ENCODE results near the gene MLLT6. TPM values are rescaled to one million over a fixed set of nuclear protein-coding genes. Genes with fewer than 3 reads are reported as not detected.
"Not testable (repeated sequence)": the region's sequence is repeated elsewhere in the genome, so short reads cannot be mapped to it uniquely, and the experiment has no call there.

MLLT6 gene
- total RNA-seq, 1 donor from 2014 or later = 213 TPM

DNA sequence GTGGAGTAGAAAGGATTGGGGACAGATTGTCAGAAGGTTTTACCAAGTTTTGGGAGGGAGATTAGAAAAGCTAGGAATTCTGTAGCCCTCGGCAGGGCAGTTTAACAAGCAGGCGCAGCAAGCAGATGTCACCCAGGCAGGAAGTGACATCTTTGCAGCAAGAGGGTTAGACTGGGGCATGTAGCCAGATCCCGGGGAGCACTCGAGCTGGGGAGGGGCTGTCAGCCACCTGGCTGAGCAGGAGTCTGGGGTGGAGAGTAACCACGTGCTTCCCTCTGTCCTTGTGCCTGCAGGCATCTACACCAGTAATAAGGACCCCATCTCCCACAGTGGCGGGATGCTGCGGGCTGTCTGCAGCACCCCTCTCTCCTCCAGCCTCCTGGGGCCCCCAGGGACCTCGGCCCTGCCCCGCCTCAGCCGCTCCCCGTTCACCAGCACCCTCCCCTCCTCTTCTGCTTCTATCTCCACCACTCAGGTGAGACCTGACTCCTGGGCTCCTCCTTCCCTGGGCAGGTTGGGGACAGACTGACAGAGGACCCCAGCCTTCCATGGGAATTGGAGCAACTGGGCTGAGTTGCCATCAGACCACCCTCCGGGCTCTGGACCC, 12.2 kb downstream of the MLLT6 start:
- intact Hi-C loops (cut with micrococcal nuclease) = no loop called here

GRCh38 chr17:38719289-38719942, 14.3 kb downstream of the MLLT6 start:
- H3K36me3 Mint-ChIP-seq (ENCODE audit: low read depth) = peaks cover 74% of the 10 kb centered on the region
- H3K9me3 Mint-ChIP-seq = no peaks in the 10 kb centered on the region
- intact Hi-C loops (cut with micrococcal nuclease) = no loop called here
- H3K4me1 Mint-ChIP-seq (ENCODE audit: low read depth) = peaks cover 19% of the 10 kb centered on the region
- no peak overlapping the region for H3K27ac Mint-ChIP-seq
- no peak for DNase-seq (ENCODE audit: low spot score)
- H3K4me3 Mint-ChIP-seq (ENCODE audit: low read depth) = no peak overlapping the region
- no peaks in the 10 kb centered on the region for H3K27me3 Mint-ChIP-seq (ENCODE audit: low read depth)

More for the DNA sequence above, 12.2 kb downstream of the MLLT6 start:
- Mint-ChIP-seq H3K36me3 (ENCODE audit: low read depth) (peaks cover 77% of the 10 kb centered on the region), H3K9me3 (no peaks in the 10 kb centered on the region), H3K27ac (no peak overlapping the region), H3K27me3 (ENCODE audit: low read depth) (no peaks in the 10 kb centered on the region), H3K4me1 (ENCODE audit: low read depth) (peaks cover 21% of the 10 kb centered on the region), H3K4me3 (ENCODE audit: low read depth) (no peak overlapping the region)
- no peak for DNase-seq (ENCODE audit: low spot score)

DNA sequence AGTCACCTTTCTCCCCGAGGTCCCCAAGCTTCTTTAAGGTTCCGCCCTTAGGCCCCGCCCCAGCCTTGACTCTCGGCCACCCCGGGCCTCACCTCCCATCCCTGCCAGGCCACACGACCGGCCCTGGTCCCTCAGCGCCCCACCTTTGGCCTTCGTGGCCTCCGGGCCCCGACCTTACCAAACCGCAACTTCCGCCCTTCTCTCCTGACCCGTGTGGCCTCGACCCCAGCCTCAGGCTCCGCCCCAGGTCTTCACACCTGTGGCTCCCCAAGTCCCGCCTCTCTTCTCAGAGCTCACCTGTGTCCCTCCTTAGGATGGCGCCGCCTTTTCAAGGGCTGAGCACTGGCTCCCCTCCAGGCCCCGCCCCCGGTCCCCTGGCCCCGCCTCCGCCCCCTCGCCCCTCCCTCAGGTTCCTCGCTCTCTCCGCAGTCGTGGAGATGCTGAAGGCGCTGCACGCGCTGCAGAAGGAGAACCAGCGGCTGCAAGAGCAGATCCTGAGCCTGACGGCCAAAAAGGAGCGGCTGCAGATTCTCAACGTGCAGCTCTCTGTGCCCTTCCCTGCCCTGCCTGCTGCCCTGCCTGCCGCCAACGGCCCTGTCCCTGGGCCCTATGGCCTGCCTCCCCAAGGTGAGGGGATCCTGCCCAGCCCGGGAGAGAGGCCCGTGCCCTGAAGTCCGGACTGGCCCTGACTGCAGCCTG, 15.0 kb downstream of the MLLT6 start:
- intact Hi-C loops (cut with micrococcal nuclease) = loop anchor here (10.0 kb wide), 1 partner anchor 1315 kb away; the partner anchor contains the start of genes ACACA and TADA2A
- Mint-ChIP-seq H3K4me1 (ENCODE audit: low read depth) (peaks cover 14% of the 10 kb centered on the region), H3K36me3 (ENCODE audit: low read depth) (peaks cover 72% of the 10 kb centered on the region), H3K4me3 (ENCODE audit: low read depth) (no peak overlapping the region), H3K9me3 (no peaks in the 10 kb centered on the region), H3K27me3 (ENCODE audit: low read depth) (no peaks in the 10 kb centered on the region), H3K27ac (no peak overlapping the region)
- no peak for DNase-seq (ENCODE audit: low spot score)

GRCh38 chr17:38720941-38721340, 15.9 kb downstream of the MLLT6 start:
- Mint-ChIP-seq H3K4me3 (ENCODE audit: low read depth) (no peak overlapping the region), H3K9me3 (no peaks in the 10 kb centered on the region), H3K27ac (peak overlapping the region; percentile 47), H3K36me3 (ENCODE audit: low read depth) (peaks cover 68% of the 10 kb centered on the region), H3K4me1 (ENCODE audit: low read depth) (peaks cover 8% of the 10 kb centered on the region), H3K27me3 (ENCODE audit: low read depth) (no peaks in the 10 kb centered on the region)
- intact Hi-C loops (cut with micrococcal nuclease) = loop anchor here (10.0 kb wide), 1 partner anchor 1316 kb away; the partner anchor contains the start of genes ACACA and TADA2A
- no peak for DNase-seq (ENCODE audit: low spot score)

DNA sequence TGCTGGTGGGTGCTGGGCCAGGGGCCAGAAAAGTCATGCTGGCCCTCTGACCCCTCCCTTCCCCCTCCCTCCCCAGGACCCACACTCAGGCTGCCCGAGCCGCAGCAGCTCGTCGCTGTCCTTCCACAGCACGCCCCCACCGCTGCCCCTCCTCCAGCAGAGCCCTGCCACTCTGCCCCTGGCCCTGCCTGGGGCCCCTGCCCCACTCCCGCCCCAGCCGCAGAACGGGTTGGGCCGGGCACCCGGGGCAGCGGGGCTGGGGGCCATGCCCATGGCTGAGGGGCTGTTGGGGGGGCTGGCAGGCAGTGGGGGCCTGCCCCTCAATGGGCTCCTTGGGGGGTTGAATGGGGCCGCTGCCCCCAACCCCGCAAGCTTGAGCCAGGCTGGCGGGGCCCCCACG, 16.7 kb downstream of the MLLT6 start:
- H3K4me1 Mint-ChIP-seq (ENCODE audit: low read depth) = peaks cover 13% of the 10 kb centered on the region
- H3K36me3 Mint-ChIP-seq (ENCODE audit: low read depth) = peaks cover 65% of the 10 kb centered on the region
- H3K27ac Mint-ChIP-seq = no peak overlapping the region

GRCh38 chr17:38724337-38724988, 19.4 kb downstream of the MLLT6 start:
- H3K4me1 Mint-ChIP-seq (ENCODE audit: low read depth) = peaks cover 37% of the 10 kb centered on the region

More for the DNA sequence above, 16.7 kb downstream of the MLLT6 start:
- no peak for DNase-seq (ENCODE audit: low spot score)
- Mint-ChIP-seq H3K27me3 (ENCODE audit: low read depth) (no peaks in the 10 kb centered on the region), H3K9me3 (no peaks in the 10 kb centered on the region), H3K4me3 (ENCODE audit: low read depth) (no peak overlapping the region)
- intact Hi-C loops (cut with micrococcal nuclease) = loop anchor here (10.0 kb wide), 1 partner anchor 1317 kb away; the partner anchor contains the start of genes ACACA and TADA2A

DNA sequence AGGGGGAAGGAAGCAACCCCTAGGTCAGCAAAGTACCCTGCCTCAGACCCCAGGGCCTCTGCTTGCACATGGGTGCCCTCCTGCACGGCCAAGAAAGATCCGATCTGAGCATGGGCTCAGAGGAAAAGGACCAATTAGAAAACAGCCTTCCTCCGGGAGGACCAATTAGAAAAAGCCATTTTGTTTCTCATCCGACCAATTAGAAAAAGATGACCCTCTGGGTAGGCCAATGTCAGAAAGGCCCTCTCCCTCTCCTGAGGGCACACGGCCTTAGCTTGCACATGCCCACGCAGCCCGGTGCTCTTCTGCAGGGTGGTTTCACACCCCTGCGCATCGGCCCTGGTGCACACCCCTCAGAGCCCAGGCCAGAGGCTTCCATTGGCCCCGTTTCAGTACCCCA, 20.0 kb downstream of the MLLT6 start:
- peaks cover 53% of the 10 kb centered on the region for H3K36me3 Mint-ChIP-seq (ENCODE audit: low read depth)
- no peak overlapping the region for H3K4me3 Mint-ChIP-seq (ENCODE audit: low read depth)
- peaks cover 37% of the 10 kb centered on the region for H3K4me1 Mint-ChIP-seq (ENCODE audit: low read depth)
- no peaks in the 10 kb centered on the region for H3K9me3 Mint-ChIP-seq
- H3K27ac Mint-ChIP-seq = no peak overlapping the region
- intact Hi-C loops (cut with micrococcal nuclease) = loop anchor here (10.0 kb wide), 1 partner anchor 1320 kb away; the partner anchor contains the start of genes ACACA and TADA2A
- H3K27me3 Mint-ChIP-seq (ENCODE audit: low read depth) = no peaks in the 10 kb centered on the region
- DNase-seq (ENCODE audit: low spot score) = no peak

More at GRCh38 chr17:38724337-38724988, 19.4 kb downstream of the MLLT6 start:
- no peaks in the 10 kb centered on the region for H3K9me3 Mint-ChIP-seq
- peaks cover 56% of the 10 kb centered on the region for H3K36me3 Mint-ChIP-seq (ENCODE audit: low read depth)
- no peak for DNase-seq (ENCODE audit: low spot score)
- H3K27ac Mint-ChIP-seq = no peak overlapping the region
- no peaks in the 10 kb centered on the region for H3K27me3 Mint-ChIP-seq (ENCODE audit: low read depth)
- intact Hi-C loops (cut with micrococcal nuclease) = loop anchor here (10.0 kb wide), 1 partner anchor 1320 kb away; the partner anchor contains the start of genes ACACA and TADA2A
- no peak overlapping the region for H3K4me3 Mint-ChIP-seq (ENCODE audit: low read depth)

GRCh38 chr17:38726145-38726544, 21.1 kb downstream of the MLLT6 start:
- H3K27me3 Mint-ChIP-seq (ENCODE audit: low read depth); H3K4me3 Mint-ChIP-seq (ENCODE audit: low read depth); DNase-seq (ENCODE audit: low spot score); H3K9me3 Mint-ChIP-seq: not testable (repeated sequence)
- Mint-ChIP-seq H3K4me1 (ENCODE audit: low read depth) (peaks cover 42% of the 10 kb centered on the region), H3K27ac (peak overlapping the region; percentile 12), H3K36me3 (ENCODE audit: low read depth) (peaks cover 44% of the 10 kb centered on the region)
- intact Hi-C loops (cut with micrococcal nuclease) = loop anchor here (10.0 kb wide), 1 partner anchor 1321 kb away; the partner anchor contains the start of genes ACACA and TADA2A

DNA sequence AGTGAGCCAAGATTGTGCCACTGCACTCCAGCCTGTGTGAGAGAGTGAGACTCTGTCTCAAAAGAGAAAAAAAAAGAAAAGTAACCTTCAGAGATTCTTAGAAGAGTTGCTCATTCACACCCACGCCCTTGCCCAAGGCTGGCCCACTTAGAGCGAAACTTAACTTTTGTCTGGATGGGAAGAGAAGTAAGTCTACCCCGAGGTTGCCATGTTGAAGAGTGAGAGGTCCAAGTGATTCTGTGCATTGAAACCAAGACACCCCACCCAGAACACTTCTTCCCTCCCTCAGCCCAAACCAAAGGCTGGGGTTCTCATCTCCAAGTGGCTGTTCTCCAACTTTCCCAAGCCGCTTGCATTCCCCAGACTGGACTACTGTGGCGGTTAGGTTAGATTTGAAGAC, 22.7 kb downstream of the MLLT6 start:
- peak overlapping the region; percentile 78 for H3K4me3 Mint-ChIP-seq (ENCODE audit: low read depth)
- H3K4me1 Mint-ChIP-seq (ENCODE audit: low read depth) = peaks cover 52% of the 10 kb centered on the region
- intact Hi-C loops (cut with micrococcal nuclease) = loop anchor here (1.0 to 10.0 kb wide), 3 partner anchors 26 to 1323 kb away; partner anchors contain the start of genes ACACA and TADA2A
- peak overlapping the region; percentile 97 for H3K27ac Mint-ChIP-seq
- H3K9me3 Mint-ChIP-seq = no peaks in the 10 kb centered on the region
- H3K36me3 Mint-ChIP-seq (ENCODE audit: low read depth) = peaks cover 47% of the 10 kb centered on the region
- H3K27me3 Mint-ChIP-seq (ENCODE audit: low read depth) = no peaks in the 10 kb centered on the region
- DNase-seq (ENCODE audit: low spot score) = peak; percentile 39

- Mint-ChIP-seq H3K4me1 (ENCODE audit: low read depth) (peaks cover 57% of the 10 kb centered on the region), H3K9me3 (no peaks in the 10 kb centered on the region)
- intact Hi-C loops (cut with micrococcal nuclease) = loop anchor here (1.0 to 10.0 kb wide), 3 partner anchors 27 to 1324 kb away; partner anchors contain the start of genes ACACA and TADA2A
These were observed 23.3 kb downstream of the MLLT6 start for GRCh38 chr17:38728290-38728831.

DNA sequence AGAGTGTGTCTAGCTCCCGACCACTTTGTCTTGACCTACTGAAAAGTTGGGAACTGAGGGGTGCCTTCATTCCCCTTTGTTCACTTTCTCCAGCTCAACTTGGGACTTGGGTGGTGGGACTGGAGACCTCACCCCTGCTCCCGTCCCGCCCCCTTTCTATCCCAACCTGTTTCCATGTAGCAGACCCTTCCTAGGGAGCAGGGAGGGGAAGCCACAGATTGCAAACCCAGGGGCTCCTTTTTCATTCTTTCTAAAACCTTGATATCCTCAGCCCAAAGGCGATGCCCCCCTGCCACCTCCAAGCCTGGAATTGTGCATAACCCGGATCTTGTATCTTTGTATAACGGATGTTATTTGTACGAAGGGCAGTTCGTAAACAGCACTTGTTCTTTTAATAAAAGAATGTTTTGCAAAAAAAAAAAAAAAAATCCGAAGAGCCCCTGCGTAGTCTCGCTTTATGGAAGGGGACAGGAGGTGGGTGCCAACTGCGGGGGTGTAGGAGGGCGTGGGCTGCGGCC, 24.4 kb downstream of the MLLT6 start:
- peak overlapping the region; percentile 78 for H3K4me3 Mint-ChIP-seq (ENCODE audit: low read depth)
- H3K27me3 Mint-ChIP-seq (ENCODE audit: low read depth) = no peaks in the 10 kb centered on the region
- H3K4me1 Mint-ChIP-seq (ENCODE audit: low read depth) = peaks cover 68% of the 10 kb centered on the region
- H3K36me3 Mint-ChIP-seq (ENCODE audit: low read depth) = peaks cover 45% of the 10 kb centered on the region
- peak overlapping the region; percentile 50 for H3K27ac Mint-ChIP-seq
- intact Hi-C loops (cut with micrococcal nuclease) = loop anchor here (10.0 kb wide), 1 partner anchor 1325 kb away; the partner anchor contains the start of genes ACACA and TADA2A
- no peaks in the 10 kb centered on the region for H3K9me3 Mint-ChIP-seq
- DNase-seq (ENCODE audit: low spot score) = no peak

More at GRCh38 chr17:38728290-38728831, 23.3 kb downstream of the MLLT6 start:
- H3K36me3 Mint-ChIP-seq (ENCODE audit: low read depth) = peaks cover 42% of the 10 kb centered on the region
- peak overlapping the region; percentile 97 for H3K27ac Mint-ChIP-seq
- no peaks in the 10 kb centered on the region for H3K27me3 Mint-ChIP-seq (ENCODE audit: low read depth)
- H3K4me3 Mint-ChIP-seq (ENCODE audit: low read depth) = peak overlapping the region; percentile 78
- peak; percentile 68 for DNase-seq (ENCODE audit: low spot score)
